Measurements from ENCODE around the gene ZNF354C.

DNA sequence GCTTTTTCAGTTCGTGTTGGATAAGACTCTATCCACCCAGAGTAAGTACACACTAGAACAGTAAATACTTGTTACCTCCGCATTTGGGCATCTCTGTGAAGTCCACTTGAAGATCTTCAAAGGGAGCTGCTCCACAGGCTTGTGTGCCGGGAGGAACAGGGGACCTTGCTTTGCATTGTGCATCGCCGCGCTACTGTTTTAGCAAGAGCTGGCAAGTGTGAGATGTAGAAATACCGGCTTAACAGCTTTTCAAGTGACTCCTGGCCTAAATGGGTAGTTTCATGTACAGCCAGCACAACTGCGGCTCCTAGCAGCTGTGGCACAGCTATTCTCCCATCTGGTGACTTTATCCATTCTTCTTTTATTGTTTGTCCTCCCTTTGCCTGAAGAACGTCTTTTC is 8.4 kb upstream of the ZNF354C start:
- TF ChIP-seq, protein P1, sequence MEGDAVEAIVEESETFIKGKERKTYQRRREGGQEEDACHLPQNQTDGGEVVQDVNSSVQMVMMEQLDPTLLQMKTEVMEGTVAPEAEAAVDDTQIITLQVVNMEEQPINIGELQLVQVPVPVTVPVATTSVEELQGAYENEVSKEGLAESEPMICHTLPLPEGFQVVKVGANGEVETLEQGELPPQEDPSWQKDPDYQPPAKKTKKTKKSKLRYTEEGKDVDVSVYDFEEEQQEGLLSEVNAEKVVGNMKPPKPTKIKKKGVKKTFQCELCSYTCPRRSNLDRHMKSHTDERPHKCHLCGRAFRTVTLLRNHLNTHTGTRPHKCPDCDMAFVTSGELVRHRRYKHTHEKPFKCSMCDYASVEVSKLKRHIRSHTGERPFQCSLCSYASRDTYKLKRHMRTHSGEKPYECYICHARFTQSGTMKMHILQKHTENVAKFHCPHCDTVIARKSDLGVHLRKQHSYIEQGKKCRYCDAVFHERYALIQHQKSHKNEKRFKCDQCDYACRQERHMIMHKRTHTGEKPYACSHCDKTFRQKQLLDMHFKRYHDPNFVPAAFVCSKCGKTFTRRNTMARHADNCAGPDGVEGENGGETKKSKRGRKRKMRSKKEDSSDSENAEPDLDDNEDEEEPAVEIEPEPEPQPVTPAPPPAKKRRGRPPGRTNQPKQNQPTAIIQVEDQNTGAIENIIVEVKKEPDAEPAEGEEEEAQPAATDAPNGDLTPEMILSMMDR (IDR thresholded peaks at IDR 0.05 in 2 of 3, conservative IDR thresholded peaks at IDR 0.05 in 1 of 3; ENCODE audit: control insufficient read depth in 2 of 3, extremely low read depth in 1 of 3, insufficient read depth in 1 of 3, low read depth in 3 of 3, low read length in 3 of 3) = no peak
- TF ChIP-seq TAF1 (IDR thresholded peaks at IDR 0.05; ENCODE audit: borderline replicate concordance, low read depth, low read length) (no peak), EZH2 (IDR thresholded peaks at IDR 0.05; ENCODE audit: borderline replicate concordance, control insufficient read depth, low read depth, low read length) (no peak), CHD2 (IDR thresholded peaks at IDR 0.05; ENCODE audit: borderline replicate concordance, low read depth, low read length) (no peak), TCF12 (IDR thresholded peaks at IDR 0.05; ENCODE audit: low read depth, low read length) (no peak), POLR2AphosphoS5 (IDR thresholded peaks at IDR 0.05; ENCODE audit: low read length) (no peak), CBX3 (IDR thresholded peaks at IDR 0.05; ENCODE audit: borderline replicate concordance, low read depth) (no peak), SMC3 (IDR thresholded peaks at IDR 0.05; ENCODE audit: borderline replicate concordance, low read length) (no peak), POLR2A (IDR thresholded peaks at IDR 0.05; ENCODE audit: low read depth, low read length) (no peak), POU2F2 (IDR thresholded peaks at IDR 0.05; ENCODE audit: borderline replicate concordance, low read depth, low read length) (no peak), HDAC2 (IDR thresholded peaks at IDR 0.05) (no peak)
- TF ChIP-seq, protein P2, sequence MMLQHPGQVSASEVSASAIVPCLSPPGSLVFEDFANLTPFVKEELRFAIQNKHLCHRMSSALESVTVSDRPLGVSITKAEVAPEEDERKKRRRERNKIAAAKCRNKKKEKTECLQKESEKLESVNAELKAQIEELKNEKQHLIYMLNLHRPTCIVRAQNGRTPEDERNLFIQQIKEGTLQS (IDR thresholded peaks at IDR 0.05; ENCODE audit: borderline replicate concordance, extremely low read depth, low read depth, low read length) = no peak
- TF ChIP-seq, protein P3, sequence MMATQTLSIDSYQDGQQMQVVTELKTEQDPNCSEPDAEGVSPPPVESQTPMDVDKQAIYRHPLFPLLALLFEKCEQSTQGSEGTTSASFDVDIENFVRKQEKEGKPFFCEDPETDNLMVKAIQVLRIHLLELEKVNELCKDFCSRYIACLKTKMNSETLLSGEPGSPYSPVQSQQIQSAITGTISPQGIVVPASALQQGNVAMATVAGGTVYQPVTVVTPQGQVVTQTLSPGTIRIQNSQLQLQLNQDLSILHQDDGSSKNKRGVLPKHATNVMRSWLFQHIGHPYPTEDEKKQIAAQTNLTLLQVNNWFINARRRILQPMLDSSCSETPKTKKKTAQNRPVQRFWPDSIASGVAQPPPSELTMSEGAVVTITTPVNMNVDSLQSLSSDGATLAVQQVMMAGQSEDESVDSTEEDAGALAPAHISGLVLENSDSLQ (IDR thresholded peaks at IDR 0.05) = no peak
- TF ChIP-seq, protein P4, sequence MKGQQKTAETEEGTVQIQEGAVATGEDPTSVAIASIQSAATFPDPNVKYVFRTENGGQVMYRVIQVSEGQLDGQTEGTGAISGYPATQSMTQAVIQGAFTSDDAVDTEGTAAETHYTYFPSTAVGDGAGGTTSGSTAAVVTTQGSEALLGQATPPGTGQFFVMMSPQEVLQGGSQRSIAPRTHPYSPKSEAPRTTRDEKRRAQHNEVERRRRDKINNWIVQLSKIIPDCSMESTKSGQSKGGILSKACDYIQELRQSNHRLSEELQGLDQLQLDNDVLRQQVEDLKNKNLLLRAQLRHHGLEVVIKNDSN (IDR thresholded peaks at IDR 0.05; ENCODE audit: borderline replicate concordance, extremely low read length, insufficient read depth, low read depth, low read length) = no peak
